ENCODE data around the gene AKAP8L. TPM values are rescaled to one million over a fixed set of nuclear protein-coding genes. Genes with fewer than 3 reads are reported as not detected.

Gene AKAP8L
- total RNA-seq, 4 donors from 2014 or later, result 112 to 329 (median 172) TPM

DNA sequence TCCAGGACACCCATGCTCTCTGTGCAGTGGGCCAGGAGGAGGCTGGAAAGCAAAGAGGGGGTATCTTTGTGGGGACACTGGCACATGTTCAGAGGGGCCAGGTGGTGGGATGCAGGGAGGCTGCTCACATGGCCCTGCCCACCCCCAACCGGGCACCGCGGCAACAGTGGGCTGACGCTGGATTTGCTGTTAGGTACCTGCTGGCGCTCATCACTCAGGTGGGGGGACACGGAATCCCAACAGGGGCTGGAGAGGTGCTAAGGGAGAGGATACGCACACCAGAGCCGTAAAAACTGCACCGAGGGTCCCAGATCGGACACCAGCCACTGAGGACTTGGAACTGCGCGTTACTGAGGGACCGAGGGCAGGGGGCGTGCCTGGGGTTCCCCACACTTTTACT is 19.2 kb downstream of the AKAP8L start:
- peaks cover 0 to 48% (median 24%) of the 10 kb centered on the region in 4 donors for H3K36me3 ChIP-seq
- in situ Hi-C loops (cut with MboI; ENCODE audit: low pct_ligation_motif_present in 1 of 4, low pct_unique_long_range_greater_than_20kb in 1 of 4, low sequenced_read_pairs in 3 of 4), result no loop called here

DNA sequence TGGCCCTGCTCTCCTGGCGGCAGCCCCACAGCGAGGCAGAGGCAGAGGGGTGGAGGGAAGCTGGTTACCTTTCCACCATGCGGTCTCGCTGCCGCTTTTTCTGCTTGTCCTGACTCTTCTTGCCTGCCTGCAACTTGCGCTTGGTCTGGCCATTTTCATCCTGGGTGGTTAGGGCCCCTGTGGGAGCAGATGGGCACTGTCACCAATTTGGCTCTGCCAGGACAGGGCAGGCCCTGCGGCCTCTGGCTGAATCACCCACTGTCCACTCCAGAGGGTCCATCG is 19.6 kb downstream of the AKAP8L start:
- in situ Hi-C loops (cut with MboI; ENCODE audit: low pct_ligation_motif_present in 1 of 4, low pct_unique_long_range_greater_than_20kb in 1 of 4, low sequenced_read_pairs in 3 of 4), result no loop called here
- TF ChIP-seq POLR2A (IDR thresholded peaks at IDR 0.05) (no peak), POLR2AphosphoS5 (IDR thresholded peaks at IDR 0.05) (no peak), EP300 (IDR thresholded peaks at IDR 0.05; ENCODE audit: low read depth) (no peak)
- TF ChIP-seq, protein P1, sequence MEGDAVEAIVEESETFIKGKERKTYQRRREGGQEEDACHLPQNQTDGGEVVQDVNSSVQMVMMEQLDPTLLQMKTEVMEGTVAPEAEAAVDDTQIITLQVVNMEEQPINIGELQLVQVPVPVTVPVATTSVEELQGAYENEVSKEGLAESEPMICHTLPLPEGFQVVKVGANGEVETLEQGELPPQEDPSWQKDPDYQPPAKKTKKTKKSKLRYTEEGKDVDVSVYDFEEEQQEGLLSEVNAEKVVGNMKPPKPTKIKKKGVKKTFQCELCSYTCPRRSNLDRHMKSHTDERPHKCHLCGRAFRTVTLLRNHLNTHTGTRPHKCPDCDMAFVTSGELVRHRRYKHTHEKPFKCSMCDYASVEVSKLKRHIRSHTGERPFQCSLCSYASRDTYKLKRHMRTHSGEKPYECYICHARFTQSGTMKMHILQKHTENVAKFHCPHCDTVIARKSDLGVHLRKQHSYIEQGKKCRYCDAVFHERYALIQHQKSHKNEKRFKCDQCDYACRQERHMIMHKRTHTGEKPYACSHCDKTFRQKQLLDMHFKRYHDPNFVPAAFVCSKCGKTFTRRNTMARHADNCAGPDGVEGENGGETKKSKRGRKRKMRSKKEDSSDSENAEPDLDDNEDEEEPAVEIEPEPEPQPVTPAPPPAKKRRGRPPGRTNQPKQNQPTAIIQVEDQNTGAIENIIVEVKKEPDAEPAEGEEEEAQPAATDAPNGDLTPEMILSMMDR (IDR thresholded peaks at IDR 0.05), result no peak
- no peak for DNase-seq

More for the DNA sequence above, 19.2 kb downstream of the AKAP8L start:
- peaks cover 2 to 28% (median 6%) of the 10 kb centered on the region in 4 donors for H3K4me1 ChIP-seq
- DNase-seq, result no peak
- no peak overlapping the region for H3K4me3 ChIP-seq
- no peaks in the 10 kb centered on the region for H3K27me3 ChIP-seq
- WGBS, 2 donors (ENCODE audit: low coverage in 1 of 2), result 97% methylated on average over 14 of the region's 14 CpGs; no CpG with 5 or more reads in 1 of the 2 donors
- no peak overlapping the region for H3K27ac ChIP-seq
- intact Hi-C loops (cut with DNase I; ENCODE audit: low total_unique reads), result no loop called here
- H3K9me3 ChIP-seq, result no peaks in the 10 kb centered on the region
- no peak for TF ChIP-seq POLR2AphosphoS5 (IDR thresholded peaks at IDR 0.05)
- TF ChIP-seq, protein P1 (IDR thresholded peaks at IDR 0.05), result no peak
- no peak for TF ChIP-seq EP300 (IDR thresholded peaks at IDR 0.05; ENCODE audit: low read depth)
- no peak for TF ChIP-seq POLR2A (IDR thresholded peaks at IDR 0.05)

DNA sequence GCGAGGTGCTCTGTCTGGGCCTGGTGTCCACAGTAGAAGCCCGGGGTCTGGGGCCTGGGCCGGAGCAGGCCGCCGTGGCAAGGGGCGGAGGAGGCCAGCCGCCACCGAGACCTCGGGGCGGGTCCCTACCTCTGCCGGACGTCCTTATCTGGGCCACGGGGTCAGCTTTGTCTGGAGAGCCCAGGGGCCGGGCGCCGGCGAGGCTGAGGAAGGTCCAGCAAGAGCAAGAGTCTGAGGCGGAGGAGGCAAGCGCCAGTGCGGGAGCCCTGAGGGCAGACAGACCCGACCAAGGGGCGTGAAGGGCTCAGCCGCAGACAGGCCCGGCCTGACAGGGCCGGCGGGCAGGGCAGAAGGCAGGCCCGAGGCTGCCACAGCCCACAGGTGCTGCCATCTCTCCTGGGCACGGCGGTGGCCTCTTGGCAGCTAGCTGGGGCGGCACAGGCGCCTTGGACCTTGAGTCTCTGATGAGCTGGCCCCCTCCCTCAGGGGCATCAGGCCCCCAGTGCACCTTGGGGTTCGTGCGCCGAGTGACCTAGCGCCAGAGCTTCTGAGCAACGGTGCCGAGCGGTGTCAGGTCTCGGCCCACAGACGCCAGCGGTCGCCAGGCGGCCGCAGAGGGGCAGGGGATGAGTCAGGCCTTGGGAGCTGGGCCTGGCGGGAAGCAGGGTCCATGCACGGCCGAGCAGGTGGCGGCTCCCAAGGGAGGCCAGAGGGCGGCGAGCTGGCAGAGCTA is 20.1 kb downstream of the AKAP8L start:
- Histone ChIP-seq H3K4me3 (no peak overlapping the region), H3K9me3 (no peaks in the 10 kb centered on the region), H3K27me3 (no peaks in the 10 kb centered on the region), H3K27ac (no peak overlapping the region), H3K4me1 (peaks cover 0 to 18% (median 4%) of the 10 kb centered on the region in 4 donors), H3K36me3 (peaks cover 0 to 55% (median 24%) of the 10 kb centered on the region in 4 donors)
- in situ Hi-C loops (cut with MboI; ENCODE audit: low pct_ligation_motif_present in 1 of 4, low pct_unique_long_range_greater_than_20kb in 1 of 4, low sequenced_read_pairs in 3 of 4) (no loop called here), intact Hi-C loops (cut with DNase I; ENCODE audit: low total_unique reads) (no loop called here)
- 90% methylated on average over 35 of the region's 50 CpGs; no CpG with 5 or more reads in 1 of the 2 donors for WGBS, 2 donors (ENCODE audit: low coverage in 1 of 2)
- TF ChIP-seq POLR2A (IDR thresholded peaks at IDR 0.05) (no peak), EP300 (IDR thresholded peaks at IDR 0.05; ENCODE audit: low read depth) (no peak), POLR2AphosphoS5 (IDR thresholded peaks at IDR 0.05) (no peak)
- TF ChIP-seq, protein P1 (IDR thresholded peaks at IDR 0.05), result no peak
- DNase-seq, result no peak

More for the DNA sequence above, 19.6 kb downstream of the AKAP8L start:
- peaks cover 0 to 23% (median 4%) of the 10 kb centered on the region in 4 donors for H3K4me1 ChIP-seq
- peaks cover 0 to 52% (median 24%) of the 10 kb centered on the region in 4 donors for H3K36me3 ChIP-seq
- no peaks in the 10 kb centered on the region for H3K27me3 ChIP-seq
- no peak overlapping the region for H3K4me3 ChIP-seq
- H3K27ac ChIP-seq, result no peak overlapping the region
- H3K9me3 ChIP-seq, result no peaks in the 10 kb centered on the region
- intact Hi-C loops (cut with DNase I; ENCODE audit: low total_unique reads), result no loop called here
- WGBS, 2 donors (ENCODE audit: low coverage in 1 of 2), result 90% methylated on average over 6 of the region's 8 CpGs; no CpG with 5 or more reads in 1 of the 2 donors

DNA sequence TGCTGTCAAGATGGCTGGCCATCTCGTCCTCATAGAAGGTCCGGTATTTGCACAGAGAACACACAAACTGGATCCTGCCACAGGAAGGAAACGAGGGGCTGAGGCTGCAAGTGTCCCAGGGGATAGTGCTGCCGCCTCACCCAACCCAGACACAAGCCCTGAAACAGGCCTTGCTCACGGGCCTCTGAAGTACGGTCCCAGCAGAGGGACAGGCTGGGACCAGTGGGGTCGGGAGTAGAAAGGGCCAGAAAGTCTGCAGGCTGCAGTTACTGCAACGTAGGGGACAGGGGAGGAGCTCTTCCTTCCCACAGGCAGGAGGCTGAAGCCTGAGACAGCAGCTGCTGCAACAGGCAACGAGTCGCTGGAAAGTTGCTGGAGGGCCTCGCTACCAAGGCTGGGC is 21.0 kb downstream of the AKAP8L start:
- intact Hi-C loops (cut with DNase I; ENCODE audit: low total_unique reads), result no loop called here
- peaks cover 0 to 9% (median 2%) of the 10 kb centered on the region in 4 donors for H3K4me1 ChIP-seq
- H3K27ac ChIP-seq, result no peak overlapping the region
- H3K27me3 ChIP-seq, result no peaks in the 10 kb centered on the region
- peaks cover 0 to 62% (median 24%) of the 10 kb centered on the region in 4 donors for H3K36me3 ChIP-seq
- no peaks in the 10 kb centered on the region for H3K9me3 ChIP-seq
- H3K4me3 ChIP-seq, result no peak overlapping the region
- TF ChIP-seq EP300 (IDR thresholded peaks at IDR 0.05; ENCODE audit: low read depth) (no peak), POLR2A (IDR thresholded peaks at IDR 0.05) (no peak), POLR2AphosphoS5 (IDR thresholded peaks at IDR 0.05) (no peak)
- TF ChIP-seq, protein P1 (IDR thresholded peaks at IDR 0.05), result no peak
- in situ Hi-C loops (cut with MboI; ENCODE audit: low pct_ligation_motif_present in 1 of 4, low pct_unique_long_range_greater_than_20kb in 1 of 4, low sequenced_read_pairs in 3 of 4), result no loop called here
- DNase-seq, result no peak
- WGBS, 2 donors (ENCODE audit: low coverage in 1 of 2), result 85 to 90% methylated on average over 4 to 11 of the region's 11 CpGs

Measured in transverse colon (tissue), 4 donors.